H1 (cell line): ENCODE measurements around the gene DHRS9.

ENCODE experiments used
- BCL11A ChIP-seq, 2 experiments: IDR thresholded peaks; one replicate each; pipeline ENCODE4 v1.6.1; 2011; ENCODE audit warnings: low read depth in 2 of 2, low read length in 2 of 2, mild to moderate bottlenecking in 2 of 2
- BRCA1 ChIP-seq: IDR thresholded peaks from 2 replicates; pipeline ENCODE4 v1.6.1; 2012; ENCODE audit warnings: low read depth, low read length, improper control_type of control experiment
- CTCF ChIP-seq, 3 experiments: IDR thresholded peaks; 1 replicate in 2 of 3; 2 replicates in 1 of 3; pipeline versions ENCODE4 v1.5.1 to v1.6.1; 2011; ENCODE audit warnings: low read length in 3 of 3, mild to moderate bottlenecking in 3 of 3, inconsistent platforms in 2 of 3, low read depth in 1 of 3, moderate library complexity in 1 of 3; ENCODE audit not compliant: insufficient read depth in 1 of 3; ENCODE audit errors: control extremely low read depth in 1 of 3
- JUN ChIP-seq: IDR thresholded peaks from 2 replicates; pipeline ENCODE4 v1.6.1; 2011; ENCODE audit warnings: low read depth, mild to moderate bottlenecking, improper control_type of control experiment, low read length
- POLR2A ChIP-seq, 2 experiments: IDR thresholded peaks; 1 replicate in 1 of 2; 2 replicates in 1 of 2; pipeline ENCODE4 v1.6.1; 2011; ENCODE audit warnings: low read depth in 2 of 2, low read length in 2 of 2, mild to moderate bottlenecking in 2 of 2; ENCODE audit errors: control extremely low read depth in 1 of 2

GRCh38 chr2:169031202-169031601 lies 38.2 kb upstream of the DHRS9 start, which contains the start of gene ABCB11:
- TF ChIP-seq POLR2A (IDR thresholded peaks at IDR 0.05; ENCODE audit: control extremely low read depth in 1 of 2, low read depth in 2 of 2, low read length in 2 of 2) = no peak
- no peak for TF ChIP-seq BRCA1
- no peak for TF ChIP-seq BCL11A (IDR thresholded peaks at IDR 0.05; ENCODE audit: low read depth in 2 of 2, low read length in 2 of 2)
- no peak for TF ChIP-seq CTCF (IDR thresholded peaks at IDR 0.05; ENCODE audit: control extremely low read depth in 1 of 3, insufficient read depth in 1 of 3, low read depth in 1 of 3, low read length in 3 of 3)
- no peak for TF ChIP-seq JUN
